ENCODE data around the gene SDK1.
"Not testable (repeated sequence)": the region's sequence is repeated elsewhere in the genome, so short reads cannot be mapped to it uniquely, and the experiment has no call there.

The SDK1 gene

GRCh38 chr7:3682028-3682710 lies 381.1 kb downstream of the SDK1 start:
- DNase-seq = no peak

DNA sequence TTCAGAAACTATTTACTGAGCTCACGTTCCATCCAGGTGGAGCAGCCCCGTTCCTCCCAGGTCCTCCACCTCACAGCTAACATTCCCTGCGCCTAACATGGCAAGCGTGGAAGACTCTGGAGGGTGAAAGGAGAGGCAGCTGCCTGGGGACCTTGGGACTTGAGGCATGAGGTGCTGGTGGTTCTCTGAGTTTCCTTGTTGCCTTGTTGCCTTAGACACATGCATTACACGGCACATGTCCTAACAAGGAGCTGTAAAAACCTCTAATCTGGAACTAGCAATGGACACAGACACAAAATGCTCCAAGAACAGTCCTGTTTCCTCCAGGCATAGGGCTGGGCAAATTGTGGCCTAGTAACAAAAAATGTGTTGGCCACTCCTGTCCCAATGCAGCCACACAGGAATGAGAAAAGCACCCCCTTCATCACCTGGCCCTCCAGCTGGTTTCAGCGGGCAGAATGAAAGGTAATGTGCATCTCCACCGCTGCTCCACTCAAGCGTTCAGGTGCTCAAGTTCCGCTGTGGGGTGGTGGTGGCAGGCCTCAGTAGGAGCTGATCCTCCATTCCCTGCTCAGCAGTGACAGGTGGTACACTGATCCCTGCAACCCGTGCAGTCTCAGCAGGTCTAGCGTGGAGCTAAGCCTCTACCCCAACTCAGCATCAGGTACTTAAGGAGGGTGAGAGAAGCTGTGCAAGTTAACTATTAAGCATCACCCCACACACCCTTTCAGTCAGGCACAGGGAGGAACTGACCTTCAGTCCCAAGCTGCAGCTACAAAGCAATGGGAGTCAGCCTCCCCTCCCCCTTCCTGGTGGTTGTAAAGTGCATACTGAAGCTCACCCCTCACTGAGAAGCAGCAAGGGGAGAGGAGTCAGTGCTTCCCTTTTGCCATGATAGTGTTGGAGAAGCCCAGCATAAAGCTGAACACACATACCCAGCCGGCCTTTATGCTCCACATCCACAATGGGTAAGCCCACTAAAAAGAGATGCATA lies 382.8 kb downstream of the SDK1 start:
- no peak for DNase-seq

DNA sequence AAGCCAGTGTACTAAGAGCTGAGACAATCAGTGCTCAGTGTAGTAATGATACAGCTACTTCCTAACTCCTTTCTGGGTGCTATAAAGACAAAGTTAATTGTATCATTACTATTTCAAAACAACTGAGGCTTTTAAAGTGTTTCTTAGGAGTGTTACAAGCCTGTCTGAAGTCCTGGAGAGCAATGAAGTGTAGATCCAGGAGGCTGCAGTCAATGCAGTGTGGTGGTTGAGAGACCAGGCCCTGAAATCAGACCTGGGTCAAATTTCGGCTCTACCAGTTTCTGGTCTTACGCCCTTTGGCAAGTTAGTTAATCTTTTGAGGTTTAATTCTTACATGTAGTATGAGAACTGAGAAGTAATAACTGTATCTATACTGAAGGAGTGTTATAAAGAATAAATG lies 387.0 kb downstream of the SDK1 start:
- no peak for DNase-seq

DNA sequence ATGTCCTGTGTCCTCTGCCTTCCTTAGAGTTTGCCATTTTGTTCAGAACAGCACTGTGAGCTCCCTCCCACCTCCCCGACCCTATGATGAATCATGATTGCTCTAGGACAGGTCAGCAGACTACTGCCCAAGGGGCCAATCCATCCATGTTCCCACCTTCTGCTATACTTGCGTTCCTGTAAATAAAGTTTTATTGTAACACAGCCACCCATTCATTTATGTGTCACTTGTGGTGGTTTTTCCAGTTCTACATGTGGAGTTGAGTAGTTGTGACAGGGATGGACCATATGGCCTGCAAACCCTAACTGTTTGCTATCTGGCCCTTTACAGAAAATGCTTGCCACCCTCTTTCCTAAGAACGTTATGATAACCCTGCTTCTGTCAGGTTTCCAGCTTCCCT lies 387.8 kb downstream of the SDK1 start:
- DNase-seq = no peak

DNA sequence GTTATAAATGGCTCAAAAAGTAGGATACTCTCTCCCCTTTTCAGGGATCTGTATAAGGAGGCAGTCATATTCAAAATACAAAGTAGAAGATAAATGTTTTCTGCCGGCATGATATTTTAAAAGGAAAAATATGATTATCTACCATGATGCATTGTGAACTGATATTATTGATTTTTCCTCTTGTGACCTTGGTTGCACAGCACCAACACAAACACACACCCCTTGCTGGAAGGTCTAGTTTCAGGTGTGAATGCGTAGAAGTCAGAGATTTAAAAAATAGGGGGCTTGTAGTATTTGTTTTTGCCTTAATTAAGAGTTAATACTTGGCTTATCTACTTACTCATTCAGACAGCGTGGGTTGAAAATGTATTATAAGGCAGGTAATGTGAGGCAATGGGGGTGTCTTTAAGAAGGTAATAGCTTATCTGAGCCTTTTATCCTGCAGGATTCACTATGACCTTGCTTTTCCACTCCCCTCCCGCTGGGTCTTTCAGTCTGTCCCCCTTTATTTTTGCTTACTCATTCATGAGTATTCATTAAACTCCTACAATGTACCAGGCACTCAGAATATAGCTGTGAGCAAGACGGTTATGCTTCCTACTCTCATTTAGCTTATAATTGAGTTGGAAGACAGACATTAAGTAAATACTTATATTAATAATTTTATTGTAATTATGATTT lies 390.6 kb downstream of the SDK1 start:
- DNase-seq = no peak

- no peak for DNase-seq
Observed at GRCh38 chr7:3695602-3696001, 394.6 kb downstream of the SDK1 start.

DNA sequence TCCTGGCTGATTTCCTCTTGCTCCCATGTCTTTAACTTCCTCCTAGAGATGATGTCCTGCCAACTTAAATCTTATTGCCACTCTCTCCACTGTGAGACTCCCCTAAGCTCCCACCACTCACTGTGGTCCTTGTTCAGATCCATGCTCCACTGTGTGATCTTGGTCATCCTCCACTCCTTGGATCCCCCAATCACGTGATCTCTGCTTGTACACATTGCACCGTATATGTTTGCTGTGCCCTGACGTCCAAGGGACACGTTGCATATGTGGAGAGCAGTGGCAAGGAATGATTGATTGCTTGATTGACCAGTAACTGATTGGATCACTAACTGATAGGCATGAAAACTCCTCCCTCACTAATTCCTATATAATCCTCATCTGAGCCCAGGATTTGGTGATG lies 395.1 kb downstream of the SDK1 start:
- DNase-seq = no peak

DNA sequence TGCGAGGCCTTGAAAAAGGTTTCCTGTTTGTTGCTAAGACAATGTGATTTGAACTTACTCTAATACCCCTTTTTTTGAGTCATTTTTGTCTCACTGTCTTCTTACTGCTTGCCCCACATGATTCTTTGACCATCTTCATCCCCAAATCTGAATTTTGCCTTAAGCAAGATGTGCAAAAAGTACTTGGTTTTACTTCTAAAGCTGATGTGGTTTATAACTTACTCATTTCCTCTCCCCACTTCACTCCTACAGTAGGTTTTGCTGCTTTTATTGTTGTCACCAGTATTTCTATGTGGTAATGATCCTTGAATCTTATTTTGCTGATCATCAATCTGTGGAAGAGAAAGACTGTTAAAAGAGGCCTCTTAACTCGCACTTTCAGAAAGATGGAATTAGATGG lies 396.4 kb downstream of the SDK1 start:
- no peak for DNase-seq

DNA sequence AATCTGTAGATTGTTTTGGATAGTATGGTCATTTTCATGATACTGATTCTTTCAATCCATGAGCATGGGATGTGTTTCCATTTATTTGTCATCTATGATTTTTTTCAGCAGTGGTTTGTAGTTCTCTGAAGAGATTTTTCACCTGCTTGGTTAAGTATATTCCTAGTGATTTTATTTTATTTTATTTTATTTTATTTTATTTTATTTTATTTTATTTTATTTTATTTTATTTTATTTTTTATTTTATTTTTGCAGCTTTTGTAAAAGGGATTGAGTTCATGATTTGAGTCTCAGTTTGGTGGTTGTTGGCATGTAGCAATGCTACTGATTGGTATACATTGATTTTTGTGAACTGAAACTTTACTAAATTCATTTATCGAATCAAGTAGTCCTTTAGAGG lies 404.2 kb downstream of the SDK1 start:
- DNase-seq = no peak

DNA sequence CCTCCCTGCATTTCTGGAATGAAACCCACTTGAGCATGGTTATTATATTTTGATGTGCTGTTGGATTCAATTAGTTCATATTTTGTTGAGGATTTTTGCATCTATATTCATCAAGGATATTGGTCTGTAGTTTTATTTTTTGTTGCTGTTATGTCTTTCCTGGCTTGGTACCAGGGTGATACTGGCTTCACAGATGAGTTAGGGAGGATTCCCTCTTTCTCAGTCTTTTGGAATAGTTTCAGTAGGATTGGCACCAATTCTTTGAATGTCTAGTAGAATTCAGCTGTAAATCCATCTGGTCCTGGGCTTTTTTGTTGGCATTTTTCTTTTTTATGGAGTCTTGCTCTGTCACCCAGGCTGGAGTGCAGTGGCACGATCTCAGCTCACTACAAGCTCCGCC lies 405.0 kb downstream of the SDK1 start:
- DNase-seq = not testable (repeated sequence)

- DNase-seq = no peak
Observed at GRCh38 chr7:3710122-3710521, 409.1 kb downstream of the SDK1 start.

DNA sequence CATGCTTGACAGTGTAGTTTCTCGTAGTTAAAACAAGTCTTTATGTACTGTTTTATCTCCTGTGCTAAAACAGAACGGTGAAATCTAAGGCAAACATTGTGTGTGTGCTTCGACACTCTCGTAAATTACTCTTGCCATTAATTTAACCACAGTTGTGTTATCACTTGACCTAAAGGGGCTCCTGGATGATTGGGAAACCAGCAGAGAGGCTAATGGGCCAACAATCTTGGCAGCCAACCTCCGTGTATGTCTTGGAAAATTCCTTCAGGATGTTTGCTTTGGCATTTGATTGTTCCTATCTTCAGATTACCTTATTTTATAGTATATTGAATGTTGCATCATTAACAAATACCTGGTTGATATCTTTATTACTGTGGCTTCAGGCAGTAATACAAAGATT lies 409.5 kb downstream of the SDK1 start:
- DNase-seq = no peak

GRCh38 chr7:3712841-3713240 lies 411.8 kb downstream of the SDK1 start:
- DNase-seq = no peak

DNA sequence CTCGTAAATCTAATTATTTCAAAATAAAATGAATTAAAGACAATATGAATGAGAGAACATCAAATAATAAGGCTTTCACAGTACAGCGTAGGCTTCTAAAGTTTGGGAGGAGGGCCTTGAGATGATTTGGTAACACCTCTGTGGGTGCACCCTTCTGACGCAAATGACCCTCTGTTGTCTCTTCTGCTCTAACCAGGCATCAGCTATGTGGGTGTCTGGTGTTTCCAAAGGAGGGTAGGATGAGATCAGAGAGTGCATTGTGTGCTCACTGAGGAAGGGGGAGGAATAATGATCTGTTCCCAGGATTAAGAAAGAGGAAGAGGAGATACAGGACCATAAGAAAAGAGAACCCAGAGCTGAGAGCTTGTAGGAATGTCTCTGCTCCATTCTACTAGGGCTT lies 420.4 kb downstream of the SDK1 start:
- DNase-seq = no peak

GRCh38 chr7:3722396-3722922 lies 421.4 kb downstream of the SDK1 start:
- DNase-seq = peak in 1 of 2 experiments; percentile 5

DNA sequence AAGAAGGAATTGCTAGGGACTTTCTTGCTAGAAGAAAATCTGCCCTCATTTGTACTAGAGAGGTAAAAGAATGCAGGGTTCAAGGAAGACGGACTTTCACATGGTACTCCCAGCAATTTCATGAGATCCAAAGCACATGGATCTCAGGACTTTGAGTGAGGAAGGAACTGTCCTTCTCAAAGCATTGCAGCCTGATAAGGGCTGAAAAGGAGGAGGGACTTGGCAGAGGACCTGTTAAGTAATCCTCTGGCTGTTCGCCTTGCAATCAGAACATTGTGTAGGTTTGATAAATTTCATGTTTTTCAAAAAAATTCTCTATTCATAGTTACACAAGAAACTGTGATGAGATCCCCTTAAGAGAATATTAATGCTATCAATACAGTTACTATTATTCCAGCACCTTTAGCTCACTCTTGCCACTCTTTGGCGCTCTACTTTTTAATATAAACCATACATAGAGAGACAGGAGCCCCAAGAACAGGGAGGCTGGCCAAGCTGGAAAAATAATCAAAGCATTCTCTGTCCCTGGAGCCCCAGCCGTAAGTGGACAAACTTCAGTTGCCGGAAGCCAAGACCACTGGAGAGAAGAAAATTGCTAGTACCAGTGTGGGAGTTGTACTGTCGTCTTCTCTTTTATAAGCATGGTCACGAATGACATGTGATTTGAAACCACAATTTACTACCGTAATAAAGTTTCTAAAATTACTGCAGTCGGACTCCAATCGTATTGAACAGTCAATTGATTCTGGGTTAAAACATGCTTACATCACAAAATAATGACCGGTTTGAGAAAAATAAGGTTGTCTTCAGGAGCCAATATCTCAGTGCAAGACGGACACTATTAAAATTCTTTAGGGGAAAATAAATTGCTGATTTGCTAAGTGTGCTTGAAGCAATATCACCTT lies 424.4 kb downstream of the SDK1 start:
- DNase-seq = no peak

- DNase-seq = no peak
Observed at GRCh38 chr7:3730276-3730675, 429.2 kb downstream of the SDK1 start.

GRCh38 chr7:3732395-3733005 lies 431.4 kb downstream of the SDK1 start:
- no peak for DNase-seq

- DNase-seq = no peak
Observed at GRCh38 chr7:3733541-3734140, 432.6 kb downstream of the SDK1 start.

GRCh38 chr7:3738964-3739363 lies 437.9 kb downstream of the SDK1 start:
- DNase-seq = peak in 1 of 2 experiments; percentile 7

DNA sequence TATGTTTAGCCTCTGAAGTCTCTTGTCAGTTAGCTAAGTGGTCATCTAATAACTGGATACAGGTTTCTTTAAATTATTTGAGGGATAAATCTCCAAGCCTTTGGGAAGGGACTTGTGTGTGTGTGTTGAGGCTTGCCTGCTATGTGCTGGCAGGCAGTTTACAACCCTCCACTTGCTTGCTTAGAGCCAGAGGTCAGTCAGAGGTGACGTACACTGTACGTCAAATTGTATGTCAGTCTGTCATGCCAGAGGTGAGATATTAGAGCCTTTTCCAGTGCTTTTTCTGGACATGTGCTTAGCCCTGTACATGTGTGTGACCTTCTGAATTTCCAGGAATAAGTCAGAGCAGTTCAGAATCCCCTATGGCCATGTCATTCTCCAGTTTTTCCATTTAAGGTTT lies 438.9 kb downstream of the SDK1 start:
- DNase-seq = no peak

Data from SW 1271 (cell line).